AG04449 (cell line): ENCODE measurements around the gene TRMT61A.

Source experiments
- CTCF ChIA-PET: fragments of 350-600 bp; formaldehyde crosslinking; extraction: SDS; loops from one replicate; lab custom pipeline; 2021; ENCODE audit warnings: antibody characterized with exemption; lab: Yijun Ruan, JAX
- POLR2A ChIA-PET: fragments of 400-600, 350-600 bp; formaldehyde crosslinking; extraction: SDS; loops from one replicate; lab custom pipeline; 2020; ENCODE audit warnings: antibody characterized with exemption, inconsistent platforms; lab: Yijun Ruan, JAX
- DNase-seq: peaks from one replicate; pipeline ENCODE4 v3.0.0-alpha.2; 2010; ENCODE audit warnings: low read depth, low spot score
- H3K4me3 ChIP-seq: 2 replicates; pipeline ENCODE4 v1.5.1; 2011; ENCODE audit warnings: low read depth, mild to moderate bottlenecking, control low read depth, low read length
- CTCF ChIP-seq: IDR thresholded peaks from one replicate; pipeline ENCODE4 v1.5.1; 2011; ENCODE audit warnings: mild to moderate bottlenecking, moderate library complexity, low read length, control low read depth, inconsistent platforms; ENCODE audit not compliant: insufficient read depth; ENCODE audit errors: missing control alignments

TRMT61A gene

GRCh38 chr14:103552011-103552845 is 23.2 kb downstream of the TRMT61A start:
- no peak overlapping the region for H3K4me3 ChIP-seq
- no peak for TF ChIP-seq CTCF
- DNase-seq = no peak
- ChIA-PET CTCF (interaction anchor here (1.4 to 20.9 kb wide), 6 partner anchors 10 to 158 kb away, joined by 3 to 368 read pairs (median 22); partner anchors contain the start of gene CKB), POLR2A (interaction anchor here (0.9 to 2.3 kb wide), 2 partner anchors 9 to 31 kb away, joined by 3 to 10 read pairs; partner anchors contain the start of gene BAG5)

DNA sequence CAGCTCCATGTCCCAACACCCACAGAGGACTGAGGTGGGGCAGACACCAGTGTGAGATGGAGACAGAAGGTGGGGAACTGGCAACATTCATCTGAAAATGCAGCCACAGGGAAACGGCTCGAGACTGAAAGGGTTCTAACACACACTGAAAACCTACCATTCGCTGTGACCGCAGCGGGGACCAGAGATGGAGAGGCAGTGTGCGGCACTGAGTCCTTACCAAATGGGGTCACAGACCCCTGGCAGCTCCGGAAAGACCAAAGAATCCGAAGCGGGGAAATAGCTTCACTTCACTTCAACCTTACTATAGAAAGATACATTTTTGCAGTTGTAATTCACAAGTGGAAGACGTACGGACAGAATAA is 23.8 kb downstream of the TRMT61A start:
- no peak for DNase-seq
- no peak for TF ChIP-seq CTCF
- ChIA-PET POLR2A (interaction anchor here (0.9 to 2.3 kb wide), 2 partner anchors 9 to 31 kb away, joined by 3 to 10 read pairs; partner anchors contain the start of gene BAG5), CTCF (interaction anchor here (1.4 to 20.9 kb wide), 7 partner anchors 10 to 159 kb away, joined by 3 to 368 read pairs (median 6); partner anchors contain the start of gene CKB)
- no peak overlapping the region for H3K4me3 ChIP-seq

- no peak overlapping the region for H3K4me3 ChIP-seq
- POLR2A ChIA-PET = no interaction called here
- CTCF ChIA-PET = interaction anchor here (20.9 kb wide), 1 partner anchor 36 kb away, joined by 368 read pairs; the partner anchor contains the start of gene CKB
- no peak for TF ChIP-seq CTCF
- DNase-seq = no peak
Measured at GRCh38 chr14:103555559-103556337, 26.8 kb downstream of the TRMT61A start.

GRCh38 chr14:103556946-103557758 is 28.2 kb downstream of the TRMT61A start:
- no peak for TF ChIP-seq CTCF
- no peak overlapping the region for H3K4me3 ChIP-seq
- ChIA-PET POLR2A (interaction anchor here (1.4 kb wide), 1 partner anchor 172 kb away, joined by 4 read pairs; the partner anchor contains the start of gene MARK3), CTCF (interaction anchor here (0.8 to 8.2 kb wide), 10 partner anchors 9 to 353 kb away, joined by 3 to 79 read pairs (median 3); partner anchors contain the start of gene CKB)
- no peak for DNase-seq

- DNase-seq = no peak
- H3K4me3 ChIP-seq = no peak overlapping the region
- CTCF ChIA-PET = interaction anchor here (0.8 to 8.2 kb wide), 10 partner anchors 10 to 60 kb away, joined by 3 to 79 read pairs (median 4); partner anchors contain the start of gene CKB
- POLR2A ChIA-PET = interaction anchor here (1.4 kb wide), 1 partner anchor 173 kb away, joined by 4 read pairs; the partner anchor contains the start of gene MARK3
- no peak for TF ChIP-seq CTCF
Measured at GRCh38 chr14:103558071-103558882, 29.3 kb downstream of the TRMT61A start.
